ENCODE results near the gene RAB36.

- TF ChIP-seq REST (IDR thresholded peaks at IDR 0.05; ENCODE audit: low read depth) (no peak), YY1 (IDR thresholded peaks at IDR 0.05; ENCODE audit: low read depth) (no peak), TCF12 (IDR thresholded peaks at IDR 0.05; ENCODE audit: low read depth) (no peak), FOXM1 (IDR thresholded peaks at IDR 0.05; ENCODE audit: borderline replicate concordance, low read depth) (no peak), EP300 (IDR thresholded peaks at IDR 0.05; ENCODE audit: borderline replicate concordance) (no peak), NFIC (IDR thresholded peaks at IDR 0.05) (no peak), RAD21 (IDR thresholded peaks at IDR 0.05; ENCODE audit: low read depth) (no peak)
Observed at GRCh38 chr22:23097412-23098229, 47.7 kb upstream of the RAB36 start.
